Cardiac muscle cell (in vitro differentiated cells and primary cell): ENCODE measurements around the gene ARMC10. TPM values are rescaled to one million over a fixed set of nuclear protein-coding genes. Genes with fewer than 3 reads are reported as not detected.
A peak's percentile ranks its signal among the peaks of the same experiment; 100 is the strongest.
"Not testable (repeated sequence)": the region's sequence is repeated elsewhere in the genome, so short reads cannot be mapped to it uniquely, and the experiment has no call there.

Experiments
- DNase-seq, 2 donors: peaks; one replicate each; pipeline versions ENCODE4 v3.0.0 to v3.0.0-alpha.2; 2010 to 2017; ENCODE audit warnings: low read depth in 1 of 2, low spot score in 1 of 2
- H3K27ac ChIP-seq: fragments of 200-600 bp; sonication (generic); 2 replicates; pipeline ENCODE4 v1.5.1; 2016
- H3K27me3 ChIP-seq: fragments of 200-600 bp; sonication (generic); 2 replicates; pipeline ENCODE4 v1.6.0; 2016; ENCODE audit warnings: control low read depth
- H3K36me3 ChIP-seq: fragments of 200-600 bp; sonication (generic); 2 replicates; pipeline ENCODE4 v1.5.1; 2016; ENCODE audit warnings: control low read depth
- H3K4me1 ChIP-seq: fragments of 200-600 bp; sonication (generic); 2 replicates; pipeline ENCODE4 v1.8.1; 2017; ENCODE audit warnings: low read depth, mild to moderate bottlenecking, mixed run types
- H3K4me3 ChIP-seq: fragments of 200-600 bp; sonication (generic); 2 replicates; pipeline ENCODE4 v1.5.1; 2016; ENCODE audit warnings: mild to moderate bottlenecking
- H3K9me3 ChIP-seq: fragments of 200-600 bp; sonication (generic); 2 replicates; pipeline ENCODE4 v1.5.1; 2017; ENCODE audit warnings: low read depth, mild to moderate bottlenecking, control low read depth
- CTCF ChIP-seq: IDR thresholded peaks from 2 replicates; pipeline ENCODE4 v1.5.1; 2012; ENCODE audit warnings: low read depth, mild to moderate bottlenecking, low read length
- polyA plus RNA-seq: library from polyadenylated mRNA; unstranded; fragments of >200 nt; fragmentation: Nextera tagmentation; extraction: Ambion mirVana; gene quantifications from 2 replicates; pipeline ENCODE4 v1.2.1, GENCODE V29; 2016
- total RNA-seq: library from RNA; depleted of rRNA; stranded (reverse); fragments of >200 nt; gene quantifications from 2 replicates; pipeline ENCODE4 v1.2.3, GENCODE V29; 2016

The ARMC10 gene
- total and polyA plus RNA-seq, 2 experiments from 2014 or later = 29.7 to 38.4 TPM

- peaks cover 29% of the 10 kb centered on the region for H3K36me3 ChIP-seq
- DNase-seq = no peak
- H3K27ac ChIP-seq = no peak overlapping the region
- peaks cover 17% of the 10 kb centered on the region for H3K4me1 ChIP-seq
- no peak for TF ChIP-seq CTCF
- no peak overlapping the region for H3K4me3 ChIP-seq
- no peaks in the 10 kb centered on the region for H3K27me3 ChIP-seq
- no peaks in the 10 kb centered on the region for H3K9me3 ChIP-seq
These were observed 26.6 kb downstream of the ARMC10 start for GRCh38 chr7:103101543-103101942.

- Histone ChIP-seq H3K4me3 (no peak overlapping the region), H3K27ac (peak overlapping the region; percentile 90), H3K9me3 (no peaks in the 10 kb centered on the region), H3K4me1 (peaks cover 22% of the 10 kb centered on the region), H3K36me3 (peaks cover 11% of the 10 kb centered on the region), H3K27me3 (no peaks in the 10 kb centered on the region)
- no peak for TF ChIP-seq CTCF
- peak; percentile 7 to 79 for DNase-seq
These were observed 31.2 kb downstream of the ARMC10 start for GRCh38 chr7:103106005-103106702.

GRCh38 chr7:103106703-103107070 is 31.7 kb downstream of the ARMC10 start:
- H3K4me3 ChIP-seq, H3K9me3 ChIP-seq, H3K36me3 ChIP-seq, H3K27me3 ChIP-seq: not testable (repeated sequence)
- peak overlapping the region; percentile 90 for H3K27ac ChIP-seq
- peaks cover 22% of the 10 kb centered on the region for H3K4me1 ChIP-seq
- DNase-seq = peak in 1 of 2 donors; percentile 52

- no peak overlapping the region for H3K4me3 ChIP-seq
- H3K27me3 ChIP-seq = no peaks in the 10 kb centered on the region
- peak in 1 of 2 donors; percentile 96 for DNase-seq
- TF ChIP-seq CTCF = no peak
- H3K36me3 ChIP-seq = no peaks in the 10 kb centered on the region
- no peaks in the 10 kb centered on the region for H3K4me1 ChIP-seq
- H3K9me3 ChIP-seq = no peaks in the 10 kb centered on the region
- H3K27ac ChIP-seq = no peak overlapping the region
These were observed 38.2 kb downstream of the ARMC10 start for GRCh38 chr7:103113164-103113563.

GRCh38 chr7:103114576-103115008 is 39.7 kb downstream of the ARMC10 start:
- H3K9me3 ChIP-seq = no peaks in the 10 kb centered on the region
- peaks cover 7% of the 10 kb centered on the region for H3K36me3 ChIP-seq
- no peak for DNase-seq
- H3K27ac ChIP-seq = peak overlapping the region; percentile 48
- no peaks in the 10 kb centered on the region for H3K4me1 ChIP-seq
- no peak overlapping the region for H3K4me3 ChIP-seq
- H3K27me3 ChIP-seq = no peaks in the 10 kb centered on the region
- no peak for TF ChIP-seq CTCF

GRCh38 chr7:103115771-103116170 is 40.8 kb downstream of the ARMC10 start:
- no peaks in the 10 kb centered on the region for H3K27me3 ChIP-seq
- peaks cover 8% of the 10 kb centered on the region for H3K36me3 ChIP-seq
- no peak for DNase-seq
- no peaks in the 10 kb centered on the region for H3K9me3 ChIP-seq
- no peak overlapping the region for H3K27ac ChIP-seq
- no peak overlapping the region for H3K4me3 ChIP-seq
- no peak for TF ChIP-seq CTCF
- H3K4me1 ChIP-seq = no peaks in the 10 kb centered on the region
